ENCODE data around the gene NRG2.

- no peak for TF ChIP-seq CTCF (conservative IDR thresholded peaks at IDR 0.05; ENCODE audit: low read depth, low read length)
- TF ChIP-seq EZH2 (IDR thresholded peaks at IDR 0.05; ENCODE audit: low read length, unreplicated experiment): no peak
Measured at GRCh38 chr5:139914218-139914807, 128.8 kb downstream of the NRG2 start.

Measured in PC-3 (cell line).